KMS-11 (cell line): ENCODE data around the gene DMWD.
A peak's percentile ranks its signal among the peaks of the same experiment; 100 is the strongest.

Source experiments
- H2AFZ ChIP-seq: fragments of 200-600 bp; sonication (generic); 2 replicates; pipeline ENCODE4 v1.6.1; 2016; ENCODE audit warnings: antibody characterized with exemption, mixed run types, low read depth
- H3K27ac ChIP-seq: fragments of 200-600 bp; sonication (generic); 2 replicates; pipeline ENCODE4 v1.6.1; 2016; ENCODE audit warnings: mild to moderate bottlenecking, mixed run types
- H3K27me3 ChIP-seq: fragments of 200-600 bp; sonication (generic); 2 replicates; pipeline ENCODE4 v1.6.1; 2017; ENCODE audit warnings: mild to moderate bottlenecking, low read depth, mixed run types, moderate library complexity; ENCODE audit not compliant: insufficient read depth
- H3K36me3 ChIP-seq: fragments of 200-600 bp; sonication (generic); 2 replicates; pipeline ENCODE4 v1.6.1; 2017; ENCODE audit warnings: mild to moderate bottlenecking, mixed run types; ENCODE audit not compliant: insufficient read depth
- H3K4me1 ChIP-seq: fragments of 200-600 bp; sonication (generic); 2 replicates; pipeline ENCODE4 v1.6.1; 2016; ENCODE audit warnings: mild to moderate bottlenecking, low read depth, mixed run types; ENCODE audit not compliant: poor library complexity, severe bottlenecking
- H3K4me2 ChIP-seq: fragments of 200-600 bp; sonication (generic); 2 replicates; pipeline ENCODE4 v1.7.0; 2016; ENCODE audit warnings: mild to moderate bottlenecking, mixed run types
- H3K4me3 ChIP-seq: fragments of 200-600 bp; sonication (generic); IDR thresholded peaks from 2 replicates; pipeline ENCODE4 v1.6.1; 2017; ENCODE audit warnings: low read depth, low read length, mixed read lengths; ENCODE audit not compliant: insufficient read depth
- H3K79me2 ChIP-seq: fragments of 200-600 bp; sonication (generic); 2 replicates; pipeline ENCODE4 v1.6.1; 2016; ENCODE audit warnings: low read depth, mixed run types; ENCODE audit not compliant: insufficient read depth
- H3K9ac ChIP-seq: fragments of 200-600 bp; sonication (generic); 2 replicates; pipeline ENCODE4 v1.6.1; 2016; ENCODE audit warnings: mild to moderate bottlenecking, mixed run types
- H4K20me1 ChIP-seq: fragments of 200-600 bp; sonication (generic); 2 replicates; pipeline ENCODE4 v1.6.1; 2016; ENCODE audit warnings: mild to moderate bottlenecking, mixed run types; ENCODE audit not compliant: insufficient read depth
- CTCF ChIP-seq: fragments of 200-600 bp; sonication (generic); conservative IDR thresholded peaks from 2 replicates; pipeline ENCODE4 v1.6.1; 2017; ENCODE audit warnings: low read depth, mild to moderate bottlenecking, antibody characterized with exemption, low read length, moderate library complexity, mixed read lengths

The DMWD gene

GRCh38 chr19:45761714-45762113, 30.9 kb downstream of the DMWD start:
- no peak overlapping the region for H3K9ac ChIP-seq
- no peak overlapping the region for H2AFZ ChIP-seq
- H3K4me1 ChIP-seq: no peaks in the 10 kb centered on the region
- no peaks in the 10 kb centered on the region for H4K20me1 ChIP-seq
- H3K27ac ChIP-seq: no peak overlapping the region
- H3K27me3 ChIP-seq: peaks cover 5% of the 10 kb centered on the region; the same call in 1 of the 2 replicates
- no peaks in the 10 kb centered on the region for H3K36me3 ChIP-seq
- TF ChIP-seq CTCF: no peak
- no peaks in the 10 kb centered on the region for H3K79me2 ChIP-seq
- H3K4me2 ChIP-seq: no peak overlapping the region
- H3K4me3 ChIP-seq: no peak overlapping the region

- no peak overlapping the region for H3K4me3 ChIP-seq
- H3K4me1 ChIP-seq: no peaks in the 10 kb centered on the region
- TF ChIP-seq CTCF: no peak
- no peak overlapping the region for H3K9ac ChIP-seq
- H3K4me2 ChIP-seq: no peak overlapping the region
- H3K27ac ChIP-seq: no peak overlapping the region
- H3K36me3 ChIP-seq: no peaks in the 10 kb centered on the region
- peaks cover 5% of the 10 kb centered on the region; the same call in 1 of the 2 replicates for H3K27me3 ChIP-seq
- H2AFZ ChIP-seq: peak overlapping the region; percentile 10; the same call in 1 of the 2 replicates
- no peaks in the 10 kb centered on the region for H4K20me1 ChIP-seq
- no peaks in the 10 kb centered on the region for H3K79me2 ChIP-seq
Measured at GRCh38 chr19:45758921-45759320, 33.7 kb downstream of the DMWD start.

GRCh38 chr19:45757695-45758094, 35.0 kb downstream of the DMWD start:
- H3K4me2 ChIP-seq: no peak overlapping the region
- no peak overlapping the region for H3K27ac ChIP-seq
- H3K4me3 ChIP-seq: no peak overlapping the region
- H3K79me2 ChIP-seq: no peaks in the 10 kb centered on the region
- TF ChIP-seq CTCF: no peak
- no peaks in the 10 kb centered on the region for H3K36me3 ChIP-seq
- H3K4me1 ChIP-seq: no peaks in the 10 kb centered on the region
- no peak overlapping the region for H3K9ac ChIP-seq
- no peak overlapping the region for H2AFZ ChIP-seq
- H4K20me1 ChIP-seq: no peaks in the 10 kb centered on the region
- no peaks in the 10 kb centered on the region; the same call in 1 of the 2 replicates for H3K27me3 ChIP-seq

GRCh38 chr19:45754323-45754722, 38.3 kb downstream of the DMWD start:
- no peak overlapping the region for H3K27ac ChIP-seq
- no peaks in the 10 kb centered on the region for H3K36me3 ChIP-seq
- no peaks in the 10 kb centered on the region for H3K79me2 ChIP-seq
- H3K4me2 ChIP-seq: no peak overlapping the region
- no peaks in the 10 kb centered on the region for H4K20me1 ChIP-seq
- no peak overlapping the region for H2AFZ ChIP-seq
- no peak overlapping the region for H3K9ac ChIP-seq
- no peak for TF ChIP-seq CTCF
- no peaks in the 10 kb centered on the region for H3K27me3 ChIP-seq
- H3K4me1 ChIP-seq: no peaks in the 10 kb centered on the region
- H3K4me3 ChIP-seq: no peak overlapping the region
